HG02798 (cell line): ENCODE measurements around the gene NTMT2.

Source experiments
- ATAC-seq: cut with Tn5 transposase; IDR thresholded peaks from one replicate; pipeline ENCODE4 v1.9.1; 2021; ENCODE audit warnings: mild to moderate bottlenecking; ENCODE audit not compliant: unreplicated experiment, poor library complexity

Gene NTMT2

DNA sequence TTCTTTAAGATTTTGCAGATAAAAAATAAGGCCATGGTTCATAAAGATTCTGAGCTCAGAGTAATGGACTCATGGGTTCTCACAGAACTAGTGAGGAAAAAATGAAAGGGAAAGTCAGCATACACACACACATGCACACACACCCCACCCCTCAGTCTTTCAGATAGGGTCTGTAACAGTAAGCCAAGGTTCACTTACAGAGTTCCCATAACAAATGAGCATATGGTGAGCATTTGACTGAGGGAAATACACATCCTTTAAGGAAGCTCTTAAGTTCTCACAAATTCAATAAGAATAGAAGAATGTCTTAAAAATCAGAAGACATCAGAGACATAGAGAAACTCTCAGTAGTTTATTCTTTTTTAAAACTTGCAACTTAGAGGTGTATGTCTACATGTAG lies 57.9 kb downstream of the NTMT2 start:
- no peak for ATAC-seq

DNA sequence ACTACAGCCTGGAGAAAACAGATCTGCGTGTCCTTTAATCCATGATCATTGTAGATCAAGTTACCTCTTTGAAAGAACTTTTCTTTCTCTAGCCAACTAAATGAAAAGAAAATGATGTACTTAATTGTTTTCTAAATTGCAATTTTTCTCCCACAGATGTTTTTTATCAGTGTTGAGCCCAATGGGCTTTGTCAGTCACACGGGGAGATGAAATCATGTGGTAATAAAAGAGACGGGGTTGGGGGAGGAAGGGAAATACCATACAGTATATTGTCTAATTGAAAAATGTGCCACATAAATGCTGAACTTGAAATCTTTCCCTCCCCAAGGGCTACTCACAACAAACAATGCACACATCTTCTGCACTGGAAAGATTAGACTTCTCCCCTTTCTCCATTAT lies 58.4 kb downstream of the NTMT2 start:
- ATAC-seq, result no peak

DNA sequence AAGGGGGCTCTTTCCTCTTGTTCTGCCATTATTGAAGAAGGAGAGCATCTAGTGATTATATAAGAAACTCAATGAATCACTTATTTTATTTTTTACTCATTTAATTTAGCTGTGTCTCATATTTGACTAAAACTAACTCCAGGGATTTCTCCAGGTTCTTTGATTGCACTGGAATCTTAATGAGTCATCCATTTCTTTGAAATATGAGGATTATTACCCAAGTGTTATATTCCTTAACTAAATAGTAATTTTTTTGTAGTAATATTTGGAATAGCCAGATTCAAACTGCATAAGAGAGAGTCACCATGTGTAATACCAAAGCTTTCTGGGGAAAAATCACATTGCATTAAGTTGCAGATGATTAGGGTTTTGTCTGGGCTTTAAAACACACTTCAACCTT lies 59.5 kb downstream of the NTMT2 start:
- no peak for ATAC-seq

DNA sequence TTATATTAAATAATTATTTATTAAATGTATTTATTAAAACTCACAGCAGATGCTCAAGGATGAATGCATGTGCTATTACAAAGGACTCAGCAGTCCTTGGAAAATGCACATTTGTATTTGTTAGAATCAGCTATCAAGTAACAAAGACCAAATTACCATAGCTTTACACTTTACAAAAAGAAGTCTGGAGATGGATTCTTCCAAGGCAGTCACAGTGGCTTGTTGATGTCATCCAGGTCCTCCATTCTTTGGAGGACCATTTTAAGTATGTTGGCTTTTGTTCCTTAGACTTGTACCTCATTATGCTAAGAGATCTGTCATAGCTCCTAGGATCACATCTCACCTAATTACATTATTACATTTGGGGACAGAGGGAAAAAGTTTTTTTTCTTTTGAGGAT lies 63.4 kb downstream of the NTMT2 start:
- no peak for ATAC-seq

DNA sequence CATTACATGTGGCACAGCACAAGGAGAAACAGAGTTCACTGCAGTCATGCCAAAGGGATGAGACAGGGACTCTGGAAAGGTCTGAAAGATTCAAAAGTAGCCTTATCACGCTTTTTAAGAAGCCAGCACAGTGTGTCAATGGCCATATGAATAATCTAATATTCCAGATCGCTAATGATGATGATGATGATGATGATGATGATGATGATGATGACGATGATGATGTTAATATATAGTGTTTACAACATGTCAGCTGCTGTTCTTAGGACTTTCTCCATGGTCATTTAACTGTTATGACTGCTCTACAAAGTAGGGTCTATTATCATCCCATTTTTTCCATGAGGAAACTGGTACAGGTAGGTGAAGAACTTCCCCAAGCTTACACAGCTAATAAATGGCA lies 64.4 kb downstream of the NTMT2 start:
- no peak for ATAC-seq

DNA sequence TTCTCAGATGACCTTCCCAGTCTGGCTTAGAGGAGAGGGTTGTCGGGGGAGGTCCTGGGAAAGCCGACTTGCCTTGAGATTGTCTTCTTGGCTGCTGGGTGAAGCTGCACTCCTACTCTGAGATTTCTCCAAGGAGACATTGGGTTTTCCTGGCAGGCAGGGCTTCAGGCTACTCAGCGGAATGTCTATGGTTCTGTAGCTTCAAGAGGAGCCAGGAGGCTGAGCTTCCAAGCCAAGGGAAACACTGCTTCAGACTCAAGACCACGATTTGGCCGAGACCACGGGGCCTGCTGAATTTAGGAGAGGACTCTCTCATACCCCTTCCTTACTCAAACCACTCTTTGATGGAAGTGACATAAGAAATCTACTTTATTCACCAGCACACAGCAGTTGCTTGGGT lies 67.8 kb downstream of the NTMT2 start:
- no peak for ATAC-seq

DNA sequence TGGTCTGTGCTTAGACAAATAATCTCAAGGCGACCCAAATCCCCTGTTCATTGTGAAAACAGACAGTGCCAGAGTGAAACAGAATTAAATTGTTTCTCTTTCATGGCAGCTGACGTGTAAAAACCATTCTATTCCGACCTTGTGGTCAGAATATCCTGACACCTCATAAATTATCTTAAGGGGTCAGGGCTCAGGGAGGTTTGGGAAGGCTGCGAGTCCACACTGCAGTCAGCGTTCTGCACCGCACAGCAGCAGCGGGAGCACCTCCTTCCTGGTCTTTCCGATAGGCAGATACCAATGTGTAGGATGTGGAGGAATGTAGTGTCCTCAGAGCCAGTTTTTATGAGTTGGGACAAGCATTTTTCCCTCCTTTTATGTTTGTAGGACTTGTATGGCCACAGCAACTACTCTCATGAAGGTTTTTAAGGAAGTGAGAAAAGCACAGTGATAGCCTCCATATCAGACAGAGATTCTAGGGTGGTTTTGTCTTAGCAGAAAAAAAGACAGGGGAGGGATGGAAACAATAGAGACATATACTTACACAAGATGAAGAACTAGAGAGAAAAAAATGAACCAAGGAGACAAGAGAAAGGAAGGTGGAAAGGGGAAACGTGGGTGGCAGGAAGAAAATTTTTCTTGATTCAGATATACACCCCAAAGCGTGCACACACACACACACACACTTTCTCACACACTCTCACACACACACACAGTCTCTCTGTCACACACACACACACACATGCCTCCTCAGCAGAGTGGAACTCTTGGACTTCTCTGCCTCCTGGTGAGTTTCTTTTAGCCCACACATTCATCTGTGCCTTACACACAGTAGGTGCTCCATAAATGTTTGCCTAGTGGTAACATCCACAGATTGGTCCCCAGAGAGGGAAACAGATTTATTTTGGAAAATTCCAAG lies 68.6 kb downstream of the NTMT2 start:
- ATAC-seq, result peak; percentile 68

DNA sequence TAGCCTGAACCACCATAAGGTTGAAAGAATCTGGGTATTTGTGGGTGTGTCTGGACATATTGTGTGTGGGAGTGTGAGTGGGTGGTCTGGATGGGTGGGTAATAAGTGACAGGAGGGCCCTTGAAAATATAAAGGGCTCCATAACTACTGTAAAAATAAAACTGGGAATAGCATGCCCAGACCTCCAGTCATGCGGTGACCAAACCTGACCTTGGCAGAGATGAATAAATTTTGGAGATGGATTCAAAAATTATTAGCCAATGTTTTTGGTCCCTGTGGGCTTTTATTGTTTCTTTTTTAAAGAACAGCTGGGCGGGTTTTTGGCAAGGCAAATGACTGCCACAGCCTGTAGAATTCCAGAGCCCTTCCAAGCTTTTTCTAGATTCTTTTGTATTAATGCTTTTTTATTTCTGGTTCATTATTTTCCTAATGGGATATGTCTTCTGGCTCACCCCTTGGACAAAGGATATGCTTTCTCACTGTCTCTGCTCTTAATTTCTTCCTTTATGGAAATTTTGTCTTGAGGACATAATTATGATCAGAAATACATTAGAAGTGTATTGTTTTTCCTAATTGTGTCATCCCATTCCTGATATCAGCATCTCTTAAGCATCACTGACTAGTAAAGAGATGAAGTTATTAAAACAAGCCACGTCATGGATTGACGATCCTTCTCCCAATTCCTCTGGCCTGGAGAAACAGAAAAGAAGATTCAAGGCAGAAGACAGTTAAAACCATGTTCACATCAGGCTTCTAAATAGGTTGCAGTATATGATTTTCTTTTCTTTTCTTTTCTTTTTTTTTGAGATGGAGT lies 69.5 kb downstream of the NTMT2 start:
- ATAC-seq, result no peak

DNA sequence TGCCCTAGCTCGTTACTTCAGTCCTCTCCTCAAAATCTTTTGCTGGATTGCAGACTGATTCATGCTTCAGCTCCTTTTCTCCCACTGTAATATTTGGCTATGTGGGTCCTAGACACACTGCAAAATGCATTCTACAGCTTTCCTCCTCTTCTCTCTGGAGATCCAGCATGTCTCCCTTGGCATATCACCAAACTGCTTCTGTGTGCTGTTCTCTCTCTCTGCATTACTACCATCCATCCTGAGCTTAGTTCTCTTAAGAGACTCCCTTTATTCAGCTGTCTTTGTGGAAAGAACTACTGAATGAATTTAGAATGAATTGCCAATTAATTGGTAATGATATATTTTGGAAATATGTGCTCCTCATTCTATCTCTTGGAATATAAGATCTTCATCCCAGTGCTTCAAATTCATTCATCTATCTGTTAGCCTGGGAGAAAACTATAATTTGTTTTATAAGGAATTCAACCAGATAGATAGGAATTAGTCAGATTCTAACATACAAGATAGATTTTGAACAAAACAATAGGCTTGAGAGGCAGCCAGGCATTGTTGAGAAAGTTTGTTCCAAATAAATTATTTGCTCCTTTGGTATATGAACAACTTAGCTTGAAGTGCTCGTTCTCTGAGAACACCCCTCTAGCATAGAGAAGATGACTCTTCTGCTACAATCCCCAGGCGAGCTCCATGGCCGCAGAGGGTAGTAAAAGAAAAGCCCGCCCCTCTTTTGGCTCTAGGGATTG lies 71.9 kb downstream of the NTMT2 start:
- ATAC-seq, result no peak

DNA sequence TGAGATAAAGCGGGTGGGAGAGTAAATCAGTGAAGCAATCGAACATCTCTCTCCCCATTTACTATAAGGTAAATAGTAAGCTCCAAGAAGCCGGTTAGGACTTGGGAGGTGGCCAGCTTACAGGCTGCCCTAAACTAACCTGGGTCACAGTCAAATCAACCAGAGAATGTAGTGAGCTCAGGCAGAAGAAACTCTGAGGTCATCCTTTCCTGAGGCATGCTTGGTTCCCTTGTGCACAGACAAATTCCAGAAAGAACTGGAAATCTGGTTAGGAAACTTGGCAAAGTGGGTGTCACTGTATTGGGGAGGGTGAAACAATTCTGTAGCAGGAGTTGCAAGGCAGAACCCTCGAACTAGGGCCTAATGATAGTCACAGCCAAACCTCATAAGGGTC lies 72.5 kb downstream of the NTMT2 start:
- ATAC-seq, result no peak
